SW 1271 (cell line): ENCODE measurements around the gene RBM44.

ENCODE experiments used
- DNase-seq, 2 experiments: peaks; one replicate each; lab custom pipeline; 2025; lab: John Stamatoyannopoulos, UW

Gene RBM44

GRCh38 chr2:237870126-237870525 is 71.5 kb downstream of the RBM44 start:
- no peak for DNase-seq

DNA sequence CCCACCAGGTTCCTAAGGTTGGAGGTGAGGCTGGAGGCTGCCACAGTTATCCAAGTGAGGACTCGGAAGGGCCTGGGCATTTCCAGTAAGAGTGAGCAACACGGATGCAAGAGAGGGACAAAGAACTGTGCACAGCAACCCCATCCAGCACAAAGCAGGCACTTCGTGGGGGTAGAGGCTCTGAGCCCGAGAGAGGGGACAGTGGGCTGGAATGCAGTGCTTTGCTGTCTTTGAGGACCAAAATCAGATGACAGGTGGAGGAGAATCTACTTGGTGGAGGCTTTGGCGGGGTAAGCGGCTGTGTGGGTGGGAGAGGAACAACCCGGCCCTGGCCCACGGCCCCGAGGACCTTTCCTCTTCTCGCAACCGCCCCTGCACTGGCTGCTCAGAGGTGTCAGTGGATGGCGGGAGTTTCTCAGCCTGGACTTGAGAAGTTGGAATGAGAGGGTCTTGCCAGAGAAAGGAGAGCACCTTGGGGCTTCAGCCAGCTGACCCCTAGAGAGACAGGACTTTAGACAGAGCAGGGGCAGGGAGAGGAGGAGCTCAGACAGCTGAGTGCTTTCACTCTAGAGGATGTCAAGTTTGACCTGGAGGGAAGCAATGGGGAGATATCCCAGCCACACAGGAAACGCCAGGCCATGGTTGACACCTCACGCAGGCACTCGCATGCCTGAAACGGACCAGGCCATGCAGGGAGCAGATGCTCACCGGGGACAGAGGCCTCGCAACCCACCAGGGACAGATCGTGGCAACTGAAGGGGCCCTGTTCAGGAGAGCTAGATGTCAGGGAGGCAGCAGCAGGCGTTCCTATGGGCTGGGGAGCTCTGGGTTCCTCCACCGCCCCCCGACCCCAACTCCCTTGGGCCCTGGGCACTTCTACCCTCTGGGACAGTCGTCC is 72.4 kb downstream of the RBM44 start:
- no peak for DNase-seq

DNA sequence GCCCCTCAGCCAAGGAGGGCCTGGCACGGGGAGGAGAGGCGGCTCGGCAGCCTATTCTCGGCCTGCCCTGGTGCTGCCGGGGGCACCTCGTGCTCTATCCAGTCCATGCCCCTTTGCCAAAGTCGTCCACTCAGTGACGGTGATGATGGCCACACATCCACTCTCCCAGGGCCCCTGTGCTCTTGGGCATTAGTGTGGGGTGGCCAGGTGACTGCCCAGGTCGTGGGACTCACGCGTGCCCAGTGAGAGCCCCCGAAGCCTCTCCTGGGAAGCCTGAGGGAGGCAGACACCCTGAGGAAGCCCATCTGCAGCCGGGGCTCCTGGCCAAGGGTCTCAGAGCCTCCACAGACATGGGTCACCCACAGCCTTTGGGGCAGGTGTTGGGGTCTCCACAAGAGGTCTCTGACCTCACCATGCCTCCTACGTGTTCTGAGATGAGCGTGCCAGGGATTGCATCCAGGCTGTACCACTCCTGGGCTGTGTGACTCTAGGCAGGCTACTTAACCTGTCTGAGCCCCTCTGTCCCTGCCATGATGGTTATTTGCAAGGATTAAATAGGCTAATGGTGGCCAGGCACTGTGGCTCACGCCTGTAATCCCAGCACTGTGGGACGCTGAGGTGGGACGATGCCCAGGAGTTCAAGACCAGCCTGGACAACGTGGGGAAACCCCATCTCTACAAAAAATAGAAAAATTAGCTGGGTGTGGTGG is 73.8 kb downstream of the RBM44 start:
- no peak for DNase-seq

DNA sequence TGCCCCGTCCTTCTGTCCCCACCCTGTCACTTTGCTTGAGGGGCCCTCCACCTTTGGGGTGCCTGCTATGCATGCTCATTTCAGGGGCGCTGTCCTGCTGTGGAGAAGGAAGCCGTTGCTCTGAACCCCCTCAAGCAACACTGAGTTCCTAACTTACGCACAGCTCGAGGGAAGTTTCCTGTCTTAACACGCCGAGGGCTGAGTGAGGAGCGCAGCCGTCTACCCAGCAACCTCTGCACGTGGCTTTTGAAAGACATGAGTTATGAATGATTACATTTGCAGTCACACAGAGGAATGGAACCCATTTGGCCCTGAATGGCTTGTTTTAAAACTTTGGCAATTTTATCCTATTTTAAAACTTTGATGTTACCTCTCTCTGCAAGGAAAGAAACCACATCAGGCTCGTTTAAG is 74.8 kb downstream of the RBM44 start:
- DNase-seq = no peak

- no peak for DNase-seq
These were observed 75.4 kb downstream of the RBM44 start for GRCh38 chr2:237873897-237874551.

DNA sequence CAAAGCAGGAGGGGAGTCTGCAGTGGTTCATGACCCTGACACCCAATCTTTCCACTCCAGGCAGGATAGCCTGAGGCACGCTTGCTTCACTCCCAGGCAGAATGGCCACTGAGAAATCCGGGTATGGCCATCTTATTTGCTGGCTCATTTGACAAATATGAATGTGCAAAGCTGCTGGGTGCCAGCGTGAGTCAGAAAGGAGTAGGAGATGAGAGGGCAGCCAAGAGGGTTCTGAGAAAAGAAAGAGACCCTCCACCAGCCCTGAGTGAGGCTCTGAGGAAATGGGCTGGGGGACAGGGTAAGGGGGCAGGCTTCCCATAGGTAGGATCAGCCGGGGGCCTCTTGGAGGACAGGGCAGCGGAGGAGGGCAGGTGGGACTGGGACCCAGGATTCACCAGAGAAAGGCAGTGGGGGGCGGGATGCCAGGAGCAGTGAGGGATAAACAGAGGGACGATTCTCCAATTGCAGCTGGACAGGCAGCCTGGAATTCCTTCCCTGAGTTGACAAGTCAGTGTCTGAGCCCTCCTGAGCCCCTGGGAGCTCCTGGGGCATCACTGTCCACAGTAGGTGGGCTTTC is 76.1 kb downstream of the RBM44 start:
- peak in 1 of 2 experiments; percentile 36 for DNase-seq

DNA sequence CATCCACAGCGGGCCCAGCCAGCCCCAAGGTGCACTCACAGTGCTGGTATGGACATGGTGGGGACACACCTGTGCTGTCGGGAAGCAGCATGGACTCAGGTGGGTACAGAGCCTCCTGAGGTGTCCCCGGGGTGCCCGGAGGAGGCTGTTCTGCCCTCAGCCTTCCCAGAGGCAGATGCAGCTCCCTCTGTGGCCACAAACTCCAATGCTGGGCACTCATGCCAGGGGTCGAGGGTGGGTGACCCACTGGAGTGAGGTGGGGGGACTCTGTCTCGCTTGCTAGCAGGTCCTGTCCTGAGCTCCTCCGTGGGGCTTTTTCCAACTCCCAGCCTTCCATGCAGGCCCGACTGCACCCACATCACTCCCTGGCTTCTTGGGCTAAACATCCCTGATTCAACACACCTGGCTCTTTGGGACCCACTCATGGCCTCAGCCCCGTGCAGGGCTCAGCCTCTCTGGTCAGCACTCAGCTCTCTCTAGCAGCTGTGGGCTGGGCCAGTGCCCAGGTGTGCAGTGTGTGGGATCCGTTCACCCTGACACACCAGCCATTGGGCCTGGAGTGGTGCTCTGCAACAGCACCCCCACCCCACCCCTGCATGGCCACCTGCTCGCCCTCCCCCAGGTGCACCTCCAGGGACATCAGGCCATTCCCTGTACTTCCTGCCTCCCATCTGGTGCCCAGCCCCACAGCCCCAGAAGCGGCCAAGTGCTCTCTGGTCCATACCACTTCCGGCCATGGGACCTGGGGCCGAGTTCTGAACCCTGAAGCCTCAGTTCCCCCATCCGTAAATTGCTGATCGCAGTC is 76.9 kb downstream of the RBM44 start:
- no peak for DNase-seq

GRCh38 chr2:237876061-237876526 is 77.5 kb downstream of the RBM44 start:
- DNase-seq = no peak

DNA sequence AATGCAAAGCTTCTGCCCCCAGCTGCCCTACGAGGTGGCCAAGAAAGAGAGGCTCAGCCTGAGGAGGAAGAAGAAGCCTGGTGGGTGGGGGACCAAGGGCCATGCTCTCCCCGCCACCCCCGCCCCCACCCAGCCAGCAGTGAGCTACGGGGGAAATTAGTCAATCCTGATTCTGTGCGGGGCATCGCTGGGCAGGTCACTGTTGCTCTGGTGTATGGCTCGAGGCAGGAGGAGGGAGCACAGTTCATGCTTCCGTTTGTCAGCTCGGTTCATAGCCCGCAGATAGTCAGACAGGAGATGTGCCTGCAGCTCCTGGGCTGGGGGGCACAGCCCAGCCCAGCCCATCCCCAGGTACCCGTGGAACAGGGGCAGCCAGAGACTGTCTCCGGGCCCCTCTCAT is 78.0 kb downstream of the RBM44 start:
- DNase-seq = no peak

DNA sequence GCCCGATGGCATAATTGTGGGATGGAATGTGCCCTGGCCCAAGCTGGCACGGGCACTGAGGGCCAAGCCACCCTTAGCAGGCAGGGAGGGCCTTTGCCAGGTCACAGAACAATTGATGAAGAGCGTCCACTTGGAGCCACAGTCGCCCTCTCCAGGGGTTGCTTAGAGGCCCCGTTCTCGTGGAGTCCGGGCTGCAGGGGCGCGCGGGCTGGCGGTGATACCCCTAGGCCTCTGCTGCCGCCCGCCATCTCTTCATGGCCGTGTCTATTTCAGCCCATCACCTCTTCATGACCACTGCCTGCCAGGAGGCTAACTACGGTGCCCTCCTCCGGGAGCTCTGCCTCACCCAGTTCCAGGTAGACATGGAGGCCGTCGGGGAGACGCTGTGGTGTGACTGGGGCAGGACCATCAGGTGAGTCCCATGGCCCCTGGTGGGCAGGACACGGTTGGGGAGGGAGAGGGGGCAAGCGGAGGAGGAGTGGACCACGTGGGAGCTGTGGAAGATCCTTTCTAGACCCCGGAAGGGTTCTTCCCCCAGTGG is 78.4 kb downstream of the RBM44 start:
- DNase-seq = no peak

DNA sequence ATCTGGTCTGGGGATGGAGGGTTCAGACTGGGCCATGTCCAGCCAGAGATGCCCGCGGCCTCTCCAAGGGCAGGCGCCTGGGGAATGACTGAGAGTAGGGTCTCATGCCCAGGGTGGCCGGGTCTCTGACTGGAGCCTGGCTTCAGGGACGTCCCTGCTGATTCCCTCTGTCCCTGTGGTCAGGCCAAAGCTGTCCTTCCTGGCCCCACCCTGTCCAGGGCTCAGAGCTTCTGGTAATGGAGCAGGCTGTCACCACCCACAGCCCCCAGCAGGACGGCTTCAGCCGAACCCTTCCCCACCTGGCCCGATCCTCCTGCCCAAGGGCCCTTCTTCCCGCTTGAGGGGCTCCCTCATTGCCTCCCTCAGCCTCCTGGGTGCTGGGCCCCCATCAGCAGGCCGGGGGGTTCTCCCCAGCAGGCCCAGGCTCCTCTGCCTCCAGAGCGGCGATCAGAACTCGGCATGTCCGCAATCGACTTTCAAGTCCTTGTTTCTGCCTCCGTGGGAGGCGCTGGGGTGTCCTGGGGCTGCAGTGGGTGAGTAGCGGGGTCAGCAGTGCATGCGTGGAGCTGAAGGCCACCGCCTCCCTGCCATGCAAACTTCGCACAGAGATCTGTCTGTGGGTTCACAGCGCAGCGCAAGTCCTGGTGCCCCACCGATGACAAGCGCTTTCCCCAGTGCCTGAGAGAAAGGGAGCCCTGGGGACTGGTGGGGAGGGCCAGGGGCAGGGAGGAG is 79.2 kb downstream of the RBM44 start:
- DNase-seq = no peak

- DNase-seq = no peak
These were observed 79.9 kb downstream of the RBM44 start for GRCh38 chr2:237878321-237879057.

DNA sequence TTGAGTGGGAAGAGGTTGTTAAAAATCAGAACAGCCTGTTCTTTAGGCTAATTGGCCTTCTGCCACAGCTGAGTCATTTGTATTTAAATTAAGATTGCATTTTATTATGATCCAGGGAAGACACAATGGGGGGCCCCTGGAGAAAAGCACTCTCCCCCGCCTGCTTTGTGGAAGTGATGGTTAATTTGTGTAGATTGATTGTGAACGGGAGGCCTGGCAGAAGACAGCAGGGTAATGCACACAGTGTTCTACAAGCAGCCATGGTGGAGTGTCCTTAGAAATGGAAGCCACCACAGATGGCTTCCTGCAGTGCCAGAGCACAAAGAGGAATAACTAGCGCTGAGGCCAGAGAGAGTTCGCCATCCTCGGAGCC is 80.5 kb downstream of the RBM44 start:
- no peak for DNase-seq

- no peak for DNase-seq
These were observed 81.5 kb downstream of the RBM44 start for GRCh38 chr2:237879991-237880560.

- no peak for DNase-seq
These were observed 84.2 kb downstream of the RBM44 start for GRCh38 chr2:237882510-237883481.

GRCh38 chr2:237883951-237884446 is 85.4 kb downstream of the RBM44 start:
- no peak for DNase-seq

- DNase-seq = no peak
These were observed 86.1 kb downstream of the RBM44 start for GRCh38 chr2:237884681-237885080.
